ENCODE data around the gene SLC39A11.
A peak's percentile ranks its signal among the peaks of the same experiment; 100 is the strongest.

DNA sequence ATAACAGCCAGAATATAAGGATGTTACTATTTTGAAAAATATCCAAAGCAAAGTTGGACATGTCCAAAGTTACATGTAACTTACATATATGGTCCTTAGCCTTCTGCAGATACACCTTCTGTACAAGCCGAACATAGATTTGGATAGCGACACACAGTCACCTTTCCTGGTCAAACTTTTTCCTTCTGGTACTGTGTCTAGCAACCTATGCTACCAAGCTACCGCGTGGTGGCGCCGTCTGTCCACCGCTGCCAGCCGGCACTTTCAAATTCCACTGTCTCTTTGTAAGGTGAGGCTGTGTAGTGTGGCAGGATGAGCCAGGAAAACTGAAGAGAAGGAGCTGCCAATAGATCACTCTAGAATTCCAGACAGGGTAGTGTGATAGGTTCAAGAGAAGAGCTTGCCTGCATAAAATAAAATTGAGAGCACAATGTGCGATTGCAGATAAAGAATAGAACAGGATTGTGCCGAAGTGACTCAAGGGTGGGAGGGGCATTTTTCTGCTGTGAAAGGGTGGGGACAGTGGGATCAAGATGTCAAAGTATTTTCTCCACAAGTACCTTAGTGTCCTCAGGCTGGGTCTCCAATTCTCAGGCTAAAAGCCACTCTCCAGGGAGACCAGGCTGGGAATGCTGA lies 366.9 kb downstream of the SLC39A11 start:
- TF ChIP-seq EZH2phosphoT487 (IDR thresholded peaks at IDR 0.05; ENCODE audit: borderline replicate concordance, low read depth): no peak
- TF ChIP-seq, protein P1, sequence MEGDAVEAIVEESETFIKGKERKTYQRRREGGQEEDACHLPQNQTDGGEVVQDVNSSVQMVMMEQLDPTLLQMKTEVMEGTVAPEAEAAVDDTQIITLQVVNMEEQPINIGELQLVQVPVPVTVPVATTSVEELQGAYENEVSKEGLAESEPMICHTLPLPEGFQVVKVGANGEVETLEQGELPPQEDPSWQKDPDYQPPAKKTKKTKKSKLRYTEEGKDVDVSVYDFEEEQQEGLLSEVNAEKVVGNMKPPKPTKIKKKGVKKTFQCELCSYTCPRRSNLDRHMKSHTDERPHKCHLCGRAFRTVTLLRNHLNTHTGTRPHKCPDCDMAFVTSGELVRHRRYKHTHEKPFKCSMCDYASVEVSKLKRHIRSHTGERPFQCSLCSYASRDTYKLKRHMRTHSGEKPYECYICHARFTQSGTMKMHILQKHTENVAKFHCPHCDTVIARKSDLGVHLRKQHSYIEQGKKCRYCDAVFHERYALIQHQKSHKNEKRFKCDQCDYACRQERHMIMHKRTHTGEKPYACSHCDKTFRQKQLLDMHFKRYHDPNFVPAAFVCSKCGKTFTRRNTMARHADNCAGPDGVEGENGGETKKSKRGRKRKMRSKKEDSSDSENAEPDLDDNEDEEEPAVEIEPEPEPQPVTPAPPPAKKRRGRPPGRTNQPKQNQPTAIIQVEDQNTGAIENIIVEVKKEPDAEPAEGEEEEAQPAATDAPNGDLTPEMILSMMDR (IDR thresholded peaks at IDR 0.05): peak; percentile 100
- TF ChIP-seq RCOR1 (IDR thresholded peaks at IDR 0.05; ENCODE audit: low read length): peak; percentile 70
- TF ChIP-seq, protein P2, sequence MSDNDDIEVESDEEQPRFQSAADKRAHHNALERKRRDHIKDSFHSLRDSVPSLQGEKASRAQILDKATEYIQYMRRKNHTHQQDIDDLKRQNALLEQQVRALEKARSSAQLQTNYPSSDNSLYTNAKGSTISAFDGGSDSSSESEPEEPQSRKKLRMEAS (IDR thresholded peaks at IDR 0.05; ENCODE audit: low read depth): peak; percentile 56
